Pericardium fibroblast (primary cell): ENCODE measurements around the gene GNGT2. TPM values are rescaled to one million over a fixed set of nuclear protein-coding genes. Genes with fewer than 3 reads are reported as not detected.

Experiments
- total RNA-seq: library from RNA; depleted of rRNA; stranded (reverse); fragments of >200 nt; gene quantifications from 2 replicates; pipeline ENCODE4 v1.2.3, GENCODE V29; 2015

GNGT2 gene
- not detected in 2 replicates for total RNA-seq

DNA sequence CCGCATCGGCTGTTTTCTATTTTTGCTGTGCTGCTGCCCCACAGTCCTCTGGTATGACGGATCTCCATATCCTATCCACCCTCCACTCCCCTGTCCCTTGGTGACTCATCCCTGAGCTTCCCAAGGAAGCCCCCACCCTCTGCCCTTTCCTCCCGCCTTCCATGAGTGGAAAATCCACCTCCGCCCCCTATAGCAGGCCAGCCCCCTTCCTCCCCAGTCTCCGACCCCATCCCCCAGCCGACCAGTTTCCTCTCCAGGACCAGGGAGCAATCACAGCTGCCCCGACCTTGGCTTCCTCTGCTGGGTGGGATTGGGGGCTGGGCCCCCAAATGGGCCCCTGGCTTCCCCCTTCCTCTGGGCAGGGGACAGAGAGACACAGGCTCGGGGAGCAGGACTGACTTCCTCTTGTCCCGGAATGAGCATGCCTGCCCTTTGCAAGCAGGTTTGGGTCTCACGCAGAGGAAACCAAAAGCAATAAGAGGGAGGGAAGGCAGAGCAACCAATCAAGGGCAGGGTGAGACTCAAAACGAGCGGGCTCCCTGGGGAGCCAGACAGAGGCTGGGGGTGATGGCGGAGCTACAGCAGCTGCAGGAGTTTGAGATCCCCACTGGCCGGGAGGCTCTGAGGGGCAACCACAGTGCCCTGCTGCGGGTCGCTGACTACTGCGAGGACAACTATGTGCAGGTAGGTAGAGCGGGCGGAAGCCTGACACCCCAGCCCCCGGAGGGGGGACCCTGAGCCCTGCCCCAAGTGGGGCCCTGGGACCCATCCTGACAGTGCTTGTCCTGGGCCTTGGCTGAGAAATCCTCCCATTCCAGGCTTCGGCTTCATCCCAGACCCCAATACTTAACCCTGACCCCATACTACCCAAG is at the start of gene GNGT2, which contains the start of gene ABI3:
Gene GNGT2, minus strand, starts transcription at position 417 of the 872 bp plus-strand sequence. CDS start 3,152 bp downstream, outside the sequence.
Gene ABI3, plus strand, starts transcription at position 550 of the 872 bp plus-strand sequence. Its CDS starts 18 bp downstream, at position 568.

DNA sequence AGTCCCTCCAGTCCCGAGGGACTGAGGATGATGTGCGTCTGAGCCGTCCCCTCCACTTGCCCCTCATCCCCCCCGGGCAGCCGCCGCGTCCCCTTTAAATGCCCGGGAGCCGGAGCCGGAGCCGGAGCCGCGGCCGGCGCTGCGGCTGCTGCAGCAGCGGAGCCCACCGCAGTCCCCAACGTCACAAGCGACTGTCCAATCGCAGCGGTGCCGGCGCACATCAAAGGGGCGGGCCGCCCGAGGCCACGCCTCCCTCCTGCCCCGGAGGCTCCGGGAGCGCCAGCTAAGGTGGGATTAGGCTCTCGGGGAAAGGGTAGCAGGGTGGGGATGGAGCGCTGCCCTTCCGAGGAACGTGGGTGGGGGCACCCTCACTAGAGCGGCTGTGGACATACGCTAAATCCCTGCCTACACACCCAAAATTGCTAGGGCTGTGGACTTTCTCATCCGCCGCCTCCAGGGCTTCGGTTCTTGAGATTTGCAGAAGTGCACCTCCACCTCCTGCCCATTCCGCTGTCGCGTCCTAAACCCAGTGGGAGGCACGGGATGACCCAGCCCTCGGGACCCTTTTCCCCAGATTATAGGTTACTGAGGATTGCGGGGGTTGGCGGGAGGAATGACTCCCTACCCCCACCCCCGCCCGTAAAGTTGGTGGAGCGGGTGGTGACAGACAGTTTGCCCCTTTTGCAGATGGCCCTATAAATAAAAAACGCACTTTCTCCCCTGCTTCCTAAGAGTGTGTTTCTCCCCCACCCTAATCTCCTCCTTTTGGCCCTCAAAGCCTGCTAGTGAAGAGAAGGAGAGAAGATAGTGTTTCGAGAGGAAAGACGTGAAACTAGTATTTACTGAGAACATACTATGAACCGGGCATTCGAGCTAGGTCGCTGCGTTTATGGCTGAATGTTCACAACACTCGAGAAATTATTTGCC is 20.5 kb upstream of the GNGT2 start, which contains the start of gene PHOSPHO1:
Gene PHOSPHO1, minus strand, starts transcription at position 152 of the 927 bp plus-strand sequence. CDS start 4,096 bp downstream, outside the sequence.

Other genes with a start within 250 kb of the GNGT2 start
- gene GIP, start 242.0 kb downstream of the GNGT2 start, total RNA-seq: not detected in 2 replicates
- 5.1 and 8.5 TPM in 2 replicates for gene IGF2BP1, start 213.2 kb downstream of the GNGT2 start, total RNA-seq
- gene B4GALNT2, start 77.8 kb downstream of the GNGT2 start, total RNA-seq: not detected in 2 replicates
- 2.3 and 2.6 TPM in 2 replicates for gene ABI3, start 133 bp upstream of the GNGT2 start, total RNA-seq
- gene PHOSPHO1, start 20.2 kb upstream of the GNGT2 start, total RNA-seq: 0.12 TPM in 1 of 2 replicates, not detected in the other
- gene ZNF652, start 151.7 kb upstream of the GNGT2 start, total RNA-seq: 18.2 and 20.1 TPM in 2 replicates
- 70.5 and 92.5 TPM in 2 replicates for gene PHB1, start 204.3 kb upstream of the GNGT2 start, total RNA-seq